ENCODE data around the gene MYOM3.

GRCh38 chr1:24085007-24085406 is 26.9 kb downstream of the MYOM3 start:
- TF ChIP-seq CTCF (conservative IDR thresholded peaks at IDR 0.05; ENCODE audit: low read depth, low read length) (no peak), EZH2 (IDR thresholded peaks at IDR 0.05; ENCODE audit: borderline replicate concordance, low read depth, low read length, poor library complexity, severe bottlenecking) (no peak)

Data from A673 (cell line).